SK-N-SH (cell line): ENCODE data around the gene IQGAP2.

ENCODE experiments used
- POLR2AphosphoS5 ChIP-seq: IDR thresholded peaks from 2 replicates; pipeline ENCODE4 v1.6.1; 2012; ENCODE audit warnings: low read depth, low read length
- TF ChIP-seq, protein P1 (sequence below): IDR thresholded peaks from 2 replicates; pipeline ENCODE4 v1.6.1; 2012; ENCODE audit warnings: mild to moderate bottlenecking, low read depth, low read length, moderate library complexity
- TF ChIP-seq, protein P2 (sequence below): fragments of 200-600 bp; sonication (generic); IDR thresholded peaks from 2 replicates; pipeline ENCODE4 v1.6.1; 2017; ENCODE audit warnings: antibody characterized with exemption, mild to moderate bottlenecking, moderate library complexity

DNA sequence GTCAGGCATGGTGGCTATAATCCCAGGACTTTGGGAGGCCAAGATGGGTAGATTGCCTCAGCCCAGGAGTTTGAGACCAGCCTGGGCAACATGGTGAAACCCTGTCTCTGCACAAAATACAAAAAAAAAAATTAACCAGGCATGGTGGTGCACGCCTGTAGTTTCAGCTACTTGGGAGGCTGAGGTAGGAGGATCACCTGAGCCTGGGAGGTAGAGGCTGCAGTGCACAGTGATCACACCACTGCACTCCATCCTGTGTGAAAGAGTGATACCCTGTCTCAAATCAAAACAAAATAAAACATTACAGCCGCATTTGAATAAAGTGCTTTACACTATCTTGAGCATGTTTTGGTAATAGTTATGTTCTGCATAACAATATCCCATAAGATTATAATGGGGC is 74.0 kb downstream of the IQGAP2 start:
- TF ChIP-seq, protein P1, sequence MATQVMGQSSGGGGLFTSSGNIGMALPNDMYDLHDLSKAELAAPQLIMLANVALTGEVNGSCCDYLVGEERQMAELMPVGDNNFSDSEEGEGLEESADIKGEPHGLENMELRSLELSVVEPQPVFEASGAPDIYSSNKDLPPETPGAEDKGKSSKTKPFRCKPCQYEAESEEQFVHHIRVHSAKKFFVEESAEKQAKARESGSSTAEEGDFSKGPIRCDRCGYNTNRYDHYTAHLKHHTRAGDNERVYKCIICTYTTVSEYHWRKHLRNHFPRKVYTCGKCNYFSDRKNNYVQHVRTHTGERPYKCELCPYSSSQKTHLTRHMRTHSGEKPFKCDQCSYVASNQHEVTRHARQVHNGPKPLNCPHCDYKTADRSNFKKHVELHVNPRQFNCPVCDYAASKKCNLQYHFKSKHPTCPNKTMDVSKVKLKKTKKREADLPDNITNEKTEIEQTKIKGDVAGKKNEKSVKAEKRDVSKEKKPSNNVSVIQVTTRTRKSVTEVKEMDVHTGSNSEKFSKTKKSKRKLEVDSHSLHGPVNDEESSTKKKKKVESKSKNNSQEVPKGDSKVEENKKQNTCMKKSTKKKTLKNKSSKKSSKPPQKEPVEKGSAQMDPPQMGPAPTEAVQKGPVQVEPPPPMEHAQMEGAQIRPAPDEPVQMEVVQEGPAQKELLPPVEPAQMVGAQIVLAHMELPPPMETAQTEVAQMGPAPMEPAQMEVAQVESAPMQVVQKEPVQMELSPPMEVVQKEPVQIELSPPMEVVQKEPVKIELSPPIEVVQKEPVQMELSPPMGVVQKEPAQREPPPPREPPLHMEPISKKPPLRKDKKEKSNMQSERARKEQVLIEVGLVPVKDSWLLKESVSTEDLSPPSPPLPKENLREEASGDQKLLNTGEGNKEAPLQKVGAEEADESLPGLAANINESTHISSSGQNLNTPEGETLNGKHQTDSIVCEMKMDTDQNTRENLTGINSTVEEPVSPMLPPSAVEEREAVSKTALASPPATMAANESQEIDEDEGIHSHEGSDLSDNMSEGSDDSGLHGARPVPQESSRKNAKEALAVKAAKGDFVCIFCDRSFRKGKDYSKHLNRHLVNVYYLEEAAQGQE, result no peak
- TF ChIP-seq, protein P2, sequence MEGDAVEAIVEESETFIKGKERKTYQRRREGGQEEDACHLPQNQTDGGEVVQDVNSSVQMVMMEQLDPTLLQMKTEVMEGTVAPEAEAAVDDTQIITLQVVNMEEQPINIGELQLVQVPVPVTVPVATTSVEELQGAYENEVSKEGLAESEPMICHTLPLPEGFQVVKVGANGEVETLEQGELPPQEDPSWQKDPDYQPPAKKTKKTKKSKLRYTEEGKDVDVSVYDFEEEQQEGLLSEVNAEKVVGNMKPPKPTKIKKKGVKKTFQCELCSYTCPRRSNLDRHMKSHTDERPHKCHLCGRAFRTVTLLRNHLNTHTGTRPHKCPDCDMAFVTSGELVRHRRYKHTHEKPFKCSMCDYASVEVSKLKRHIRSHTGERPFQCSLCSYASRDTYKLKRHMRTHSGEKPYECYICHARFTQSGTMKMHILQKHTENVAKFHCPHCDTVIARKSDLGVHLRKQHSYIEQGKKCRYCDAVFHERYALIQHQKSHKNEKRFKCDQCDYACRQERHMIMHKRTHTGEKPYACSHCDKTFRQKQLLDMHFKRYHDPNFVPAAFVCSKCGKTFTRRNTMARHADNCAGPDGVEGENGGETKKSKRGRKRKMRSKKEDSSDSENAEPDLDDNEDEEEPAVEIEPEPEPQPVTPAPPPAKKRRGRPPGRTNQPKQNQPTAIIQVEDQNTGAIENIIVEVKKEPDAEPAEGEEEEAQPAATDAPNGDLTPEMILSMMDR, result no peak
- TF ChIP-seq POLR2AphosphoS5, result no peak
